GM18499 (cell line): ENCODE measurements around the gene TSGA10.
A peak's percentile ranks its signal among the peaks of the same experiment; 100 is the strongest.
"Not testable (repeated sequence)": the region's sequence is repeated elsewhere in the genome, so short reads cannot be mapped to it uniquely, and the experiment has no call there.

Source experiments
- ATAC-seq: cut with Tn5 transposase; IDR thresholded peaks from one replicate; pipeline ENCODE4 v1.9.1; 2021; ENCODE audit warnings: moderate number of reproducible peaks; ENCODE audit not compliant: insufficient read depth, unreplicated experiment

Gene TSGA10

GRCh38 chr2:99081891-99082290 is 72.9 kb downstream of the TSGA10 start:
- no peak for ATAC-seq

- ATAC-seq: no peak
Observed at GRCh38 chr2:99079226-99079625, 75.5 kb downstream of the TSGA10 start.

- no peak for ATAC-seq
Observed at GRCh38 chr2:99072551-99072950, 82.2 kb downstream of the TSGA10 start.

- ATAC-seq: no peak
Observed at GRCh38 chr2:99067871-99068625, 86.7 kb downstream of the TSGA10 start.

- peak; percentile 77 for ATAC-seq
Observed at GRCh38 chr2:99066075-99066958, 88.4 kb downstream of the TSGA10 start.

GRCh38 chr2:99049187-99049586 is 105.6 kb downstream of the TSGA10 start:
- ATAC-seq: not testable (repeated sequence)

GRCh38 chr2:99040736-99041300 is 113.9 kb downstream of the TSGA10 start:
- ATAC-seq: not testable (repeated sequence)

GRCh38 chr2:99035920-99036319 is 118.8 kb downstream of the TSGA10 start:
- no peak for ATAC-seq

GRCh38 chr2:99032786-99033185 is 122.0 kb downstream of the TSGA10 start:
- ATAC-seq: no peak

GRCh38 chr2:99032001-99032400 is 122.7 kb downstream of the TSGA10 start:
- ATAC-seq: no peak

- no peak for ATAC-seq
Observed at GRCh38 chr2:99031481-99031880, 123.3 kb downstream of the TSGA10 start.

- ATAC-seq: no peak
Observed at GRCh38 chr2:99028558-99028957, 126.2 kb downstream of the TSGA10 start.

- ATAC-seq: no peak
Observed at GRCh38 chr2:99027856-99028255, 126.9 kb downstream of the TSGA10 start.

GRCh38 chr2:99000708-99001107 is 154.0 kb downstream of the TSGA10 start:
- ATAC-seq: no peak

GRCh38 chr2:98988695-98989094 is 166.0 kb downstream of the TSGA10 start:
- ATAC-seq: not testable (repeated sequence)

GRCh38 chr2:98985905-98986666 is 168.7 kb downstream of the TSGA10 start:
- no peak for ATAC-seq

GRCh38 chr2:98975611-98976010 is 179.1 kb downstream of the TSGA10 start:
- no peak for ATAC-seq

GRCh38 chr2:98972582-98973167 is 182.1 kb downstream of the TSGA10 start:
- no peak for ATAC-seq

GRCh38 chr2:98959810-98960507 is 194.8 kb downstream of the TSGA10 start:
- ATAC-seq: no peak
